HG02763 (cell line): ENCODE data around the gene SUPT4H1.

Source experiments
- ATAC-seq: cut with Tn5 transposase; IDR thresholded peaks from one replicate; pipeline ENCODE4 v1.9.1; 2021; ENCODE audit warnings: mild to moderate bottlenecking, moderate library complexity; ENCODE audit not compliant: unreplicated experiment

Gene SUPT4H1

DNA sequence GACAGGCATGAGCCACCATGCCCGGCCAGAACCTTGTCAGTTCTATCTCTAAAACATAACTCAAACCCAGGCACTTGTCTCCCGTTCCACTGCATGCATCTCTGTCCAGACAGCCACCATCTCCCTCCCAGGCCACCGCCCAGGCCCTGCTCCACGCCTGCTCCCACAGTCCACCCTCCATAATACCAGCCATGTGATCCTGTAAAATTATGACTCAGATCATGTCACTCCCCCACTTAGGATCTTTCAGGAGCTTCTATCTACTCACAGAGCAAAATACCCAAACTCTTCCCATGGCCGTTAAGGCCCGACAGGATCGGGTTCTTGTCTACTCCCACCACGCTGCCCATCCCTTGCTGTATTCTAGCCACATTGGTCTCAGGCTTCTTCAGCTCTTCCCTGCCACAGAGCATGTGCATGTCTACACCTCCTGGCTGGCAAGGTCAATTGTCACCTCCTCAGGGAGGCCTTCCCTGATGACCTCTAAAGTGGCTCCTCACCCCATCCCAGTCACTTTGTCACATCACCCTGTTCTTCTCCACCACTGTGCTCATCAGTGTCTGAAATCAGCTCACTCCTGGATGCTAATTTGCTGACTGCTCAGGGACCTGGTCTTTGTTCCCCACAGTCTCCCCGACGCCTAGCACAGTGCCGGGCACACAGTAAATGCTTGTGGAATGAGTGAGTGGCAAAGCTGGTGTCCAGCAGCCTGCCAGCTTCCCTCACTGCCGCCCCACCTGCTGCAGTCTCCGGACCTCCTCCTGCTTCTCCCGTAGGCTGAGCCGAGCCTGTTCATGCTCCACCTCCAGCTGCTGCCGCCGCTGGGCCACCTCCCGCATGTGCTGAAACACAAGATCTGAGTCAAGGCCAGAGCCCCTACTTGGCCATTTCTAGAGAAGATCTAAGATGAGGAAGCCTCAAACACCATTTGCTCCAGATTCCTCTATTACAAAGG, 30.2 kb downstream of the SUPT4H1 start:
- ATAC-seq = no peak

DNA sequence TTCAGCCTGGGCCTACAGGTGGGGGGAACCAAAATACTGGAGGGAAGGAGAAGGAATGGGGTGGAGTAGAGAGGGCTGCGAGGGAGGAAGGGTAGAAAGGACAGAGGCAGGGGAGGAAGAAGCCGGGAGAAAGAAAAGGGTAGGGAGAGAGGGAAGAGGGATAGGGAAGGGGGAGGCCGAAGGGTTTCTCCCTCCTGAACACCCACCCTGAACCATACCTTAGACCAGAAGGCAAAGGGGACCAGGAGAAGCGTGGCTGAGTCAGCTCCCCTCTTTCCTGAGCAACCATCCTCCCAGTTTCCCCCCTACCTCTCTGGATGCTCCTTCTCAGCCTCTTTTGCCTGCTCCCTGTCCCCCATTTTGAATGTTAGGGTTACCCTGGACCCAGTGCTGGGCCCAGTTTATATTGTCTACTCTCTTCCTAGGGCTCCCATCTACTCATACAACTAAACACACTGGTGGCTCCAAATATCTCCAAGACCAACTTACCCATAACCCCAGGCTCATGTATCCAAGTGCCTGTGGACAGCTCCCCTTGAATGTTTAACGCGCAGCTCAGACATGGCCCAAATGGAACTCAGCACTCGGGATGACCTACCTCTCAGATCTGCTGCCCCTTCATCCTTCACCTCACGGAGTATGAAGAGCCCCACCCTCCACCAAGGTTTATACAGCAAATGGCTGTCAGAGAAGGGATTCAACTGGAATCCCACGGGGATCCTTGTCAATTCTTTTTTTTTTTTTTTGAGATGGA, 31.3 kb downstream of the SUPT4H1 start:
- ATAC-seq = no peak

DNA sequence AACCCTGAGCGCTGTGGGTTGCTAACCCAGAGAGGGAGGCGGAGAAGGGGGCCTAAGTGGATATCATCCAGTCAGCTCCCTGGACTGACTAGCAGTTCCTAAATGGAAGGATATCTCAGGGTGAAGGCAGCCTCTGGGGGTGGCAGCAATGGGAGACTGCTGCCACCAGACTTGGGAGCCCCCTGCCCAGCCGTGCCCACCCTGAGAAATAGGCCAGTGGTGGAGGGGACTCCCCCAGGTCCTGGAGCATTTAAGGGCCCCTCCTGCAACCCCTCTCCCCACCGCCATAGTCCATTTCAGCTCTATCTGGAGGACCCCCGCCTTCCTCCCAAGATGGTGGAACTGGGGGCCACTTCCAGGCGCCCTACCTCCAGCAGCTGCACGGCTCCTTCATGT, 31.8 kb downstream of the SUPT4H1 start:
- ATAC-seq = no peak

DNA sequence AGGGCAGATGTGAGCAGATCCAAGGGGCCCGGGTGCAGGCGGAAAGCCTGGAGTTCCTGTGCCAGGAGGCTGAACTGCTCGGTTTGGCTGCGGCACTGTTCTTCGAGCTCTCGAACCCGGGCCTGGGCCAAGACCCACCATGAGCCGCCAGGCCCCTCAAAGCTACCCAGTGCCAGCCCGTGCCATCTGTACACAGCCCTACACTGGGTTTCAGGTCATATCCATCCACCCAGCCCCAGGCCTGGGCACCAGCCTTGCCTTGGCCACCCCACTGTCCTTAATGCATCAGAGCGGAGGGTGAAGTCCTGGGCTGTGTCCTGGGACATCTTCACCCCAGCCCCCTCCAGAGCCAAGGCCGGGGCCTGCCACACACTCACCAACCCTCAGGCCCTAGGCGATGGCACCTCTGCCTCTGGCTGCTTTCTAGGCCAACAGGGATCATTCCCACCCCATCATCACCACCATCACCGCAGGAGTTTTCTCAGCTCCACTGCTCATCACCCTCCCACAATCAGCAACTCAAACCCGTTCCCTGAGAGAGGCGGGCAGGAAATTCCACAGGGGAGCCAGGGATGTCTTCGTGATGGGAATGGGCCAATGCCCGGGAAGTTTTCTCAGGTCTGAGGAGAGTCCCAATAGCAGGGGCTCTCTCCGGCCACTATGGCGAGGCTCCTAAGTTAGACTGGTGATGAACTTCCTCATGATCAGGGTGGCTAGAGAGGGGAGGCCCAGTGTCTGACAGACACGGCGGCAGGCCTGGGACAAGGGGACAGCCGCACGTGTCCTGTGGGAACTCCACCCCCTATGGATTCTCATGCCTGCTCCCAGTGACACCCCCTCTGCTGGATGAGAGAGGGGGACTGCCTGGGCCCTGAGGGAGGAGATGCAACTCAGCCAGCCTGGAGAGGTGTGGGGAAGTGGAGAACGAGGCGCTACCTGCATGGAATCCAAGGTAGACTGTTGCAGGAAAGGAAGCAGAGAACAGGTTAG, 32.5 kb downstream of the SUPT4H1 start:
- no peak for ATAC-seq

DNA sequence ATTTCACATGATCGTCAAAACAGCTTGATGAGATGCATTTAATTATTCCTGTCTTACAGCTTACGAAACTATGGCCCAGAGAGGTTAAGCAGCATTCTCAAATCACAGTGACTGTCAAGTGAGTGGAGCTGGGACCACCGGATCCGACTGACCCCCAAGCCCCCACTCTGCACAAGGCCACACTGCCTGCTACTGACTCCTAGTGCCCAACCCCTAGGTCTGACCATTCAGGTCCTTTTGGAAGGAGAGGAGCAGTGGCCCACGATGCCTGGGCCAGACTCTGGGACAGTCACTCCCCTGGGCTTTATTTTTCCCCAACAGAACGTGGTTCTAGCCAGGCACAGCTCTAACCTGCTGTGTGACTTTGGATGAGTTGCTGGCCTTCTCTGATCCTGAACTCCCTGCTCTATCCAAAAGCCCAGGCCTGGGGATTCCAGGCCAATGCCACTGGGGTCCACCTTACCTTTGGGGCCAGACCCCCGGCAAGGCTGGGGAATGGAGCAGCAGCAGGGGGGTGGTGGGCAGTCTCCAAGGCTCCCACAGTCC, 33.3 kb downstream of the SUPT4H1 start:
- ATAC-seq = no peak

DNA sequence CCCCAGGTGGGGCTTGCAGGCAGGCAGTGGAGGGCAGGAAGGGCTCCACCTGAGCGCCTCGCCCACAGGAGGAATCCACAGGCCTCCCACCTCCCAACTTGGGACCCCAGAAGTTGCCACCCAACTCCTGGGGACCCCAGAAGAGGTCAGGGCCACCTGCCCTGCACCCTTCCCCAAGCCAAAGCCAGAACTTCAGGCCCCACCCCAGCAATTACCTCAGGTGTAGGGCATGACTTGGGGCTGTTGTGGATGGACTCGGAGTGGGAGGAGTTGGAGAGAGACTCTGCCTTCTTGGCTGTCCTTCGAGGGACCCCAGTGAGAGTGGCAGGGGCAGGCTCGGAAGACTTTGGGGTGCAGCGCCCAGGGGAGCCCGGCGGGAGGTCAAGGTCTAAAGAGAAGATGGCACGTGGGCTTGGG, 33.9 kb downstream of the SUPT4H1 start:
- no peak for ATAC-seq

DNA sequence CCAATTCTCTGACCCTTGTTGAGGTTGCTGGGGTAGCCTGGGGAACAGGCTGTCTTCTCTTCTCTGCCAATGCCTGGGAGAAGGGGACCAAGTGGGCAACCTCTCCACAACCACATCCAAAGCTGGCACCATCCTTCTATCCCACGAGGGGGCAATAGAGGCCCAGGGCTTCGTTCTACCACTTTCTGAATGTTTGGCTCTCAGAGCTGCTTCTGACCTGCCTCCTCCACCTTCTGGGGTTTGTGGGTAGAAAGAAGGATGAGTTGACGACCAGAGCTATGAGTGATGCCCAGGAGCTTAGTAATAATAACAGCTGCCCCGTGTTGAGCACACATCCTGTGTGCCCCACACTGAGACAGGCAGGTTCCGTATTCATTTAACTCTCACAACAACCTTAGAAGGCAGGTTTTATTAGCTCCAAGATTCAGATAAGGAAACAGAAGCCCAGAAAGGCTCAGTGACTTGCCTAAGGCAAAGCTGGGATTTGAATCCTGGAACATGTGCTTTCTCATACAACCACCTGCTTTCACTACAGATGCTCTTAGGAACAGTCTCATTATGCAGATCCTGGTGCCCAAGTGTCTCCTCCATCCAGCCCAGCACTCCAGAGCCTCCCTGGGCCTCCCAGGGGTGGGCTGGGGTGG, 34.5 kb downstream of the SUPT4H1 start:
- ATAC-seq = no peak

DNA sequence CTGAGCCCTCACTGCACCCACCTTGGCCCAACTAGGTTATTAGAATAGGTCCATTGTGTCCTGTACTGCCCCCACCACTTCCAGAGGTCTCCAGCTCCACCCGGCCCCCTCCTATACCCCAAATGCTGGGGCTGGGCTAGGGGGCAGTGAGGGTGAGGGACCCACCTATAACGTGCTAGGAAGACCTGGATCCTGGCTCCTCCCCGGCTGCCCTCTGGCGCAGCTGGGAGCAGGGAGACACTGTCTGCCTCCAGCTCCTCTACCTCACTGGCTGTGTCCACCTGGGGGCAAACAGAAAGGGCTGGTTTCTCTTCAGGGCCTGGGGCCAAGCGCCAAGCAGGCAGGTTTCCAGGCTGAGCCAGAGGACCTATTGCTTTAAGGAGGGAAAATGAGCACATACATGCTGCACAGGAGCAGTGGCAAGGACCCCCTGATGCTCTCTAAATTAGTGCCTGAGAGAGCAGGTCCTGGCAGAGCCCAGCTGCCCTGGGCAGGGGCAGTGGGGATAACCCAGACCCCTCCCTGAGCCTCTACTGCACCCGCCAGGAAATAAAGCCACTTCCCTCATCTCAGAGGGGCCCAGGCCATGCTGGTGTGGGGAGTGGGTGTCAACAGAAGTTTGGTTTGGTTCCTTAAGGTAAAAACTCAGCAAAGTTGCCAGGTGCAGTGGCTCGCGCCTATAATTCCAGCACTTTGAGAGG, 35.6 kb downstream of the SUPT4H1 start:
- no peak for ATAC-seq

DNA sequence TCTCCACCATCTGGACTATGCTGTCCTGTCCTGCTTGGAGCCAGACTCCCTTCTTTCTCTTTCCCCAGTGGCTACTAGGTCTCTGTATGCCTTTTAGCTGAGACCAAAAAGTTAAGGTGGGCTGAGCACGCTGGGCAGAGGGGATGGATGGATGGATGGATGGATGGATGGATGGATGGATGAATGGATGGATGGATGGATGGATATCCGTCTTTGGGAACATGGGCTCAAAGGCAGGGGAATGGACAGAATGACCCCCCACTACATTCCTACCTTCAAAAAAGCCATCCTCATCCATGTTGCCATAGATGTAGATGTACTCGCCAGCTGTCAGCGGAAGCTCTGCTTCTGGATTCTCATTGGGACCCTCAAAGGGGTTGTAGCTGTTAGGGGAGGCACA, 36.3 kb downstream of the SUPT4H1 start:
- no peak for ATAC-seq

DNA sequence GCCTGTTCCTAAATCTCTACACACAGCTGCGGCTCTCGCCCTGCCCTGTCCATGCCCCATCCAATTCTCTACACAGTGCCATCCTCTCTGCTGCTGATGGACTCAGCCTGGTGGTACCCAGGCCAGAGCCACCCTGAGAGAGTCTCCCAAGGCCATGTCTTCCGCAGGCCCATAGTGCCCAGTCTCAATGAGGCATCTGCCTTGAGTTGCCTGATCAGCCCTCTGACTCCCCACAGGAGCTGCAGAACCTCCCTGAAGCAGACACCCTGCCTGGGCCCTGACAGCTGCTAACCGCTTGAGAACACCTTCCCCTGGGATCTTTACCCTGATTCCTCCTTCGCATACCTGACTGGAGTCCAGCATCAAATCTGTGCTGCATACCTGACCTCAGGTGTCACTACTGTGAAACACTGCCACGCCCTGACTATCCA, 36.7 kb downstream of the SUPT4H1 start:
- no peak for ATAC-seq

DNA sequence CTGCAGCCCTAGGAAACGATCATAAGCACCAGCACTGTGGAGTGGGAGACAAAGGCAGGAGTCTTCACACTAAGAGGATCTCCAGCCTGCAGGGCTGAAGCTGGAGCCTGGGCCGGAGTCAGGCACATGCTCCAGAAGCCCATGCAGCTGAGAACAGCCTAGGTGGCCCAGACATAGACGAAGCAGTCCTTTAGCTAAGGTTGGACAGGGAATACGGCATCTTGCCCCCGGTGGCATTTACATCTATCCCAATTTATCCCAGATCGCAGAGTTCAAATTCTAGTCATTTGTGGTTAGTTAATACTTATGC, 37.3 kb downstream of the SUPT4H1 start:
- ATAC-seq = no peak

DNA sequence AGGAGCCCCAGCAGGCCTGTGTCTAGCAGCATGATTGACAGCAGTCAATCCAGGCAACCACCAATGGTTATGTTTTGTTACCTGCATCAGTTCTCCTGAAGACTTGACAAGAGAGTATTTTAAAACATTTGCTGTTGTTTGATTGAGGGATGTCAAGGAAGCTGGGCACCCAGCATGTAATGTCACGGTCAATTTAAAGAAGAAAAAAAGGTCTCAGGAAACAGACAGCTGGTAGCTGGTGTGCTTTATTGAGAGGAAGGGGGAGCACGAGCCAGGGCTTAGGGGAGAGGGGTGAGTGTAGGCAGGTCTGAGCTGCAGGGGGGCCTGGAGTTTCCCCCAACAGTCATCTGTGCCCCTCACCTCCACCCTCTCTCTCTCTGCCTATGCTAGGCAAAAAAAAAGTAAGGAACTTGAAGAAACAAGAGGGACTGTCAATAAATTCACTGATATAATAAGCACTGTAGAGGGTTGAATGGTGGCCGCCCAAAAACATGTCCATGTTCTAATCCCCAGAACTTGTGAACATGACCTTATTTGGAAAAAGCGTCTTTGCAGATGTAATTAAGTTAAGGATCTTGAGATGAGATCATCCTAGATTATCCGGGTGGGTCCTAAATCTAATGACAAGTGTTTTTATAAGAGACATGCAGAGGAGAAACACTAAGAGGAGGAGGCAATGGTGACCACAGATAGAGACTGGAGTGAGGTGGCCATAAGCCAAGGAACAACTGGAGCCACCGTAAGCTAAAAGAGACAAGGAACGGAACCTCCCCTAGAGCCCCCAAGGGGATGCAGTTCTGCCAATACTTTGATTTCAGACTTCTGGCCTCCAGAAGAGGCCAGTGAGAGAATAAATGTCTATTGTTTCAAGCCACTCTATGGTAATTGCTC, 37.9 kb downstream of the SUPT4H1 start:
- ATAC-seq = no peak

DNA sequence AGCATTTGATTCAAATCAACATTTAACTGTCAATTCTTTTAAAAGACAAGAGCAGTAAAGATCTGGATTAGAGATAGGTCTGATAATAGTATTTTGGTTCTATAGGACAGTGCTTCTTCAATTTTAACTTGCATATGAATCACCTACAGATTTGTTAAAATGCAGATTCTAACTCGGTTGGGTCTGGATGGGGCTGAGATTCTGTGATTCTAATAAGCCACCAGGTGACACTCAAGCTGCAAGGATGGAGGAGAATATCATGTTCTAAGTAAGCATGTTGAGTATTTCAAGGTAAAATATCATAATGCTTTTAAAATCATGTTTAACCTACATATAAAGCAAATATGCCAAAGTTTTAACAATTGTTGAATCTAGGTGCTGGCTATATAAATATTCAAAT, 39.2 kb downstream of the SUPT4H1 start:
- ATAC-seq = no peak

DNA sequence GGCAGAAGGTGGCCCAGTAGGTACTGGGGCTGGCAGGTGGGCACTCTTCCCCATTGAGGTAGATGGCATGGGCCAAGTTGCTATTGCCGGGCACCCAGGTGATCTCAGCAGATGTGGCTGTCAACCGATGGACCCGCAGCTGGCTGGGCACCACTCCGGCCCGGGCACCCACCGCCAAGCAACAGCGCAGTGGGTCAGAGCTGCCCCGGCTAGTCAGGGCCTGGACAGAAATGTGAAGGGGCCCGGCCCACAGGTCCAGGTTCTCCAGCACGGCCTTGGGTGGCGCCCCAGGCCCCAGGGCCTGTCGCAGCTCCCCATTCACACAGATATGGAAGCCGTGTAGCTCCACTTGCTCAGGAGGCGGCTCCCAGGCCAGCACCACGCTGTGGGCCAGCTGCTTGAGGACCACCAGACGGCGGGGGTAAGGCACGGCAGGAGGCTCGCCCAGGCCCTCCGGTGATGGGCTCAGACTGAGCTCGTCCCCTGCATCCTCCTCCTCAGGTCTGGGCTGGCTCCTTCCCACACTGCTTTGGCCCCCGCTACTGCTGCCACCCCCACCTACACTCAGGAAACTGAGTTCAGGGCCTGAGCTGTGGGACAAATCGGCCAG, 39.9 kb downstream of the SUPT4H1 start:
- ATAC-seq = no peak

DNA sequence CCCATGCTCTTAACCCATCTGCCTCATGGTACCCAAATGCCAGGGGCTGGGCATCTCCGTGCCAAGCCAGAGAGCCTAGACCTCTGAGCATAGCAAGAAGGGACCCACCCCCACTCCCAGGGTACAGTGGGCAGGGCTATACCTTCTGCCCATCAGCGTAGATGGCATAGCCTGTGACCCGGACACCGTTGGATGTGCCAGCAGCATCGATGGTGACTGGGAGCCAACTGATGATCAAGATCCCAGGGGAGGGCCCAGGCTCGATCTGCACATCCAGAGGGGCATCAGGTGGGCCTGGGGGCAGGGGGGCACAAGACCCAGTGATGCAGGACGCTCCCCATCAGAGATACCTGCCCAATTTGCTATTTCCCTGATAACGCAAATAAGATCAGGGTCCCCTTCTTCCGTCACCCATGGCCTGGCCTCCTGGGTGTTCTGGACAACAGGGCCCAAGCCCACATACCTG, 40.5 kb downstream of the SUPT4H1 start:
- ATAC-seq = no peak

DNA sequence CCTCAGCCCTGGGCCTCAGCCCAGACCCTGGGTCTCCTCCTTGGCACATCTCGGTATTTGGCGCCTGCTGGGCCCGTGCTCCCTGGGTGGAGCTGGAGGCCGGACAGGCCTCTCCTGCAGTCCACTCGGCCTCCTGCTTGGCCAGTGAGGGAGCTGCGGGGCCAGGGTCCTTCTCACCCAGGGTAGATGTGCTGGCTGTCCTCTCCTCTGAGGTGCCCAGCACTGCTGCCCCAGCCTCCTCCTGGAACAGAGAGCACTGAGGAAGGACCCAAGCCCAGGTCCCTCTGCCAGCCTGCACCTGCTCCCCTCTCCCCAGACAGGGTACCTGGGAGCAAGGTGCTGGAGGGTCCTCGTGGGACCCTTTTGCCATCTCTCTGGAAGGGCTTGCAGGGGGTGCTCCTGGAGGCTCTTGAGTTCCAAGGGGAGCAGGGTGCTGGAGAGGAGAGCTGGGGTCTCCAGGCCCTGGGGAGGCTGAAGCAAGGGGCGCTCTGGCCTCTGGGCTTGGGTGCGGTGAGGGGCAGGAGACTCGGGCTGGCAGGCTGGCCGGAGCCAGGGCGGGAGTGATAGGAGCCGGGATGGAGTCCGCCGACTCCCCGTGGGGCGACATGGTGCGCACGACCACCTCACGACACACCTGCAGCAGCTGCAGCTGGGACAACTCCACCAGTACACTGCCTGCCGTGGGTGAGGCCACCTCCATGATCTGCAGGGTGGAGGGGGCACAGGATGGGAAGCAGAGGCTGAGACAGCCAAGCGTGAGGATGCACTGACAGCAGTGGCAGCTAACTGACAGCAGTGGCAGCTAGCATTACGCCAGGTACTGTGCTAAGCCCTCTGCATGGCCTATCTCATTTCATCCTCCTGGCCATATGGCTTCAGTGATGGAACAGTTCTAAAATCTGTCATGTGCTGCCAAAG, 41.2 kb downstream of the SUPT4H1 start:
- ATAC-seq = no peak

DNA sequence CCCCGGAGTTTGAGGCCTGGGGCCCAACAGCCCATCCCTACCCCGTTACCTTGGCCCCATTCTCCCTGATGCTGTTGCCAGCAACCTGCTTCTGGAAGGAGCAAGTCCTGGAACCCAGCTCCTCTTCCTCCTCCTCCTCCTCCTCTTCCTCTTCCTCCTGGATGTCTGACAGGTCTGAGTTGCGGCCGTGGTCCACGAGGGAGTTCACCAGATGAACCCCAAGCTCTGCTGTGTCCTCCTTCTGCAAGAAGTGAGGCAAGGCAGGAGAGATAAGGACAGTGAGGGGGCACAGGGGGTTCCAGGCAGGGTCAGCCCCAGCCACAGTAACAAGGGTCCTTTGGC, 42.1 kb downstream of the SUPT4H1 start:
- ATAC-seq = no peak
